Activated T-cell treated with anti-CD3 and anti-CD28 coated beads, Interleukin-2, amount 50 U/mL, for 72 hours (primary cell): Measurements from ENCODE around the gene PHC3. TPM values are rescaled to one million over a fixed set of nuclear protein-coding genes. Genes with fewer than 3 reads are reported as not detected.
A peak's percentile ranks its signal among the peaks of the same experiment; 100 is the strongest.

Experiments used
- ATAC-seq, 2 donors: fragments of 150-1000 bp; cut with Tn5 transposase; replicated peaks in 1 of 2; 2 replicates each; pipeline ENCODE4 v1.10.0; 2021; ENCODE audit warnings: moderate library complexity in 2 of 2, mild to moderate bottlenecking in 1 of 2
- DNase-seq, 2 donors: peaks; one replicate each; pipeline ENCODE4 v3.0.0; 2021 to 2022; ENCODE audit warnings: mixed read lengths in 1 of 2
- H3K27ac Mint-ChIP-seq: one replicate; pipeline ENCODE4 v1.8.0; 2022; ENCODE audit warnings: mild to moderate bottlenecking, moderate library complexity, mixed read lengths
- H3K27me3 Mint-ChIP-seq: one replicate; pipeline ENCODE4 v1.8.0; 2022; ENCODE audit warnings: low read depth, mixed read lengths
- H3K36me3 Mint-ChIP-seq, 2 donors: one replicate each; pipeline ENCODE4 v1.8.0; 2022; ENCODE audit warnings: mixed read lengths in 2 of 2, mild to moderate bottlenecking in 1 of 2; ENCODE audit not compliant: insufficient read depth in 2 of 2
- H3K4me1 Mint-ChIP-seq: one replicate; pipeline ENCODE4 v1.8.0; 2022; ENCODE audit warnings: low read depth, mixed read lengths
- H3K4me3 Mint-ChIP-seq, 2 donors: one replicate each; pipeline ENCODE4 v1.8.0; 2022; ENCODE audit warnings: mild to moderate bottlenecking in 2 of 2, mixed read lengths in 2 of 2, moderate library complexity in 2 of 2
- H3K9me3 Mint-ChIP-seq, 2 donors: one replicate each; pipeline ENCODE4 v1.8.0; 2022; ENCODE audit warnings: mixed read lengths in 2 of 2
- total RNA-seq, 2 donors: library from RNA; stranded (reverse); gene quantifications; one replicate each; pipeline ENCODE4 v1.2.3, GENCODE V29; 2022

The PHC3 gene, protein sequence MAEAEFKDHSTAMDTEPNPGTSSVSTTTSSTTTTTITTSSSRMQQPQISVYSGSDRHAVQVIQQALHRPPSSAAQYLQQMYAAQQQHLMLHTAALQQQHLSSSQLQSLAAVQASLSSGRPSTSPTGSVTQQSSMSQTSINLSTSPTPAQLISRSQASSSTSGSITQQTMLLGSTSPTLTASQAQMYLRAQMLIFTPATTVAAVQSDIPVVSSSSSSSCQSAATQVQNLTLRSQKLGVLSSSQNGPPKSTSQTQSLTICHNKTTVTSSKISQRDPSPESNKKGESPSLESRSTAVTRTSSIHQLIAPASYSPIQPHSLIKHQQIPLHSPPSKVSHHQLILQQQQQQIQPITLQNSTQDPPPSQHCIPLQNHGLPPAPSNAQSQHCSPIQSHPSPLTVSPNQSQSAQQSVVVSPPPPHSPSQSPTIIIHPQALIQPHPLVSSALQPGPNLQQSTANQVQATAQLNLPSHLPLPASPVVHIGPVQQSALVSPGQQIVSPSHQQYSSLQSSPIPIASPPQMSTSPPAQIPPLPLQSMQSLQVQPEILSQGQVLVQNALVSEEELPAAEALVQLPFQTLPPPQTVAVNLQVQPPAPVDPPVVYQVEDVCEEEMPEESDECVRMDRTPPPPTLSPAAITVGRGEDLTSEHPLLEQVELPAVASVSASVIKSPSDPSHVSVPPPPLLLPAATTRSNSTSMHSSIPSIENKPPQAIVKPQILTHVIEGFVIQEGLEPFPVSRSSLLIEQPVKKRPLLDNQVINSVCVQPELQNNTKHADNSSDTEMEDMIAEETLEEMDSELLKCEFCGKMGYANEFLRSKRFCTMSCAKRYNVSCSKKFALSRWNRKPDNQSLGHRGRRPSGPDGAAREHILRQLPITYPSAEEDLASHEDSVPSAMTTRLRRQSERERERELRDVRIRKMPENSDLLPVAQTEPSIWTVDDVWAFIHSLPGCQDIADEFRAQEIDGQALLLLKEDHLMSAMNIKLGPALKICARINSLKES
- 10 to 100 TPM; 71.1 to 71.6 TPM for total RNA-seq

DNA sequence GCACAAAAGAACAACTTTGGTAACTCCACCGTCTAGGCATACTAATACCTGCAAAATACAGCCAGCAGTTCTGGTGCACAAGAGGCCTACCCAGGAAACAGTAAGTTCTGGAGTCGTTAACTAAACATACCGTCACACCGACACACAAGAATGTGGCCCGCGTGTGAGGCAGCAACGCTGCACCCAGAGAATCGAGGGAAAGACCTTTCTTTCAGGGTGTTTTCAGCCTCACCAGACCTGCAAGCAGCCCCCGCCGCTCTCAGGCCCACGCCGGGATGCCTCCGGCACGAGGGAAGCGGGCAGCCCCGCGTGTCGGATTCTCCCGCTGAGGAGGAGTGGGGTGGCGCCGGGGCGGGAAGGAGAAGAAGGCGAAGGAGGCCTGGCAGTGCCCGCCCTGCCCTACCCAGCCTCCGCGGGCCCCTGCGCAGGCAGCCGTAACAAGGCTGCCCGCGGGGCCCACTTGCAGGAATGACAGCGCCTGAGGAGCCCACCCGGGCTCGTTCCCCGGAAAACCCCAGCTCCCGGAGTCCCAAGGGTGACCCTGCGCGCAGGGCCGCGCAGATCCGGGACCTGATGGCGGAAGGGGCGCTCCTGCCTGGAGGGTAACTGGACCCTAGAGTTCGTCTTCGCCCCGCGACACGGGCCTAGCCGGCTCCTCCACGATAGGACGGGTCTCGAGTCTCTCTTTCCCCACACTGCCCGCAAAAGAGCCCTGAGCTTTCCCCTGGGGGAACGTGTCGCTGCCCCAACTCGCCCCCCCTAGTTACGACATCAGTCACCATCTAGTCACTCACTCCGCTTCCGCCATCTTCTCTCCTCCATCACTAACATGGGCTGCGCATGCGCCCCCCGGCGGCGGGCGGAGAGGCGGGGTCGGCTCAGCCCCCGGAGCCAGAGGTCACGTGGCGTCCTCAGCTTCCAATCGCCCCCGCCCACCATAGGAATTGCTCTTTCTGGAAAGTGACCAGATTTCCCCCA is at the start of gene PHC3:
TSS of gene PHC3 (minus strand) at position 826 of the 978 bp plus-strand sequence. CDS start at position 808, 18 bp downstream.
- Mint-ChIP-seq H3K36me3 (peaks cover 4 to 14% of the 10 kb centered on the region in 2 donors), H3K4me1 (peaks cover 27% of the 10 kb centered on the region), H3K27ac (peak within 1 kb of the TSS; percentile 99), H3K27me3 (no peaks in the 10 kb centered on the region), H3K9me3 (no peaks in the 10 kb centered on the region), H3K4me3 (peak within 1 kb of the TSS; percentile 94 to 96)
- DNase-seq: peak; percentile 94 to 96
- ATAC-seq: peak; percentile 83 to 87

DNA sequence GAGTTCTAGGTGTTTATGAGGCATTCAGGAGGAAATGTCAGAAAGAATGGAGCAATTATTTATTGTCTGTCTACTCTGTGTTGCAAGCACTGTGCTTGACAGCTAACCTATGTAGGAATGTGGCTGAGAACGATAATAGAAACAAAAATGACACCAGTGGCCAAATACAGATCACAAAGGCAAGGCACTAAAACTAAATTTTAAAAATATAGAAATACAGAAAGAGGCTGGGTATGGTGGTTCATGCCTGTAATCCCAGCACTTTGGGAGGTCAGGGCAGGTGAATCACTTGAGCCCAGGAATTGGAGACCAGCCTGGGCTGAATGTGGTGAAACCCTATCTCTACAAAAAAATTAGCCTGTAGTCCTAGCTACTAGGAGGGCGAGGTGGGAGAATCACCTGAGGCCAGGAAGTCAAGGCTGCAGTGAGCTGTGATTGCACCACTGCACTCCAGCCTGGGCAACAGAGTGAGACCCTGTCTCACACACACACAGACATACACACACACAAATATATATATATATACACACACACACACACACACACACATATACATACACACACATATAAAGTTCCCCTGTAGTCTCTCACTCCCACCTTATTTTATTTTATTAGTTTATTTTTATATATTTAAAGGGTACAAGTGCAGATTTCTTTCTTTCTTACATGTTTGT is 46.7 kb upstream of the PHC3 start:
- Mint-ChIP-seq H3K4me3 (no peak overlapping the region), H3K27me3 (no peaks in the 10 kb centered on the region), H3K4me1 (peaks cover 24% of the 10 kb centered on the region), H3K9me3 (no peaks in the 10 kb centered on the region), H3K27ac (no peak overlapping the region), H3K36me3 (no peaks in the 10 kb centered on the region)
- DNase-seq (no peak), ATAC-seq (no peak)

DNA sequence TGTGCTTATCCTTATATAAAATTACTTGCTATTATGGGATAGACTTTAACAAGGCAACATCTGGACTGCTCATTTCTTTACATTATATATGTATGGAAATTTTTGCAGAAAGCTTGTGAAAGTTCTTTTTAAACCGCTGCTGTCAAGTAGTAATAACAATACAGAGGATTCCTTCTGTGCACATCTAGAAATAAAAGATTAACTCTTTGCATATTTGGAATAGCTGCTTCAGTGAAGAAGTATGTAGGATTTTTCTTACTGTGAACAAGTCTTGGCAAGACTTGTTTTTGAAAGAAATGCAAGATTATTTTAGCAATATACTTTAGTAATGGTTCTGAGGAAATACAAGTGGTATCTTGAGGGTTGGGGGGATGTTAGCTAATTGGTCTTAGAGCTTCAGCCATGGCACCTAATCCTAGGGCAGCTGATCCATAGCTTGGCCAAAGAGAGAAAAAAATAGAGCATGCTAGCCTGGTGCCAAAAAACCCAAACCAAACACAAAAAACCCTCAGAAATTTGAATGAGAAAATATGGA is 45.0 kb upstream of the PHC3 start:
- H3K9me3 Mint-ChIP-seq: no peaks in the 10 kb centered on the region
- DNase-seq: no peak
- no peaks in the 10 kb centered on the region for H3K27me3 Mint-ChIP-seq
- no peak for ATAC-seq
- H3K36me3 Mint-ChIP-seq: no peaks in the 10 kb centered on the region
- peaks cover 32% of the 10 kb centered on the region for H3K4me1 Mint-ChIP-seq
- no peak overlapping the region for H3K4me3 Mint-ChIP-seq
- H3K27ac Mint-ChIP-seq: no peak overlapping the region

DNA sequence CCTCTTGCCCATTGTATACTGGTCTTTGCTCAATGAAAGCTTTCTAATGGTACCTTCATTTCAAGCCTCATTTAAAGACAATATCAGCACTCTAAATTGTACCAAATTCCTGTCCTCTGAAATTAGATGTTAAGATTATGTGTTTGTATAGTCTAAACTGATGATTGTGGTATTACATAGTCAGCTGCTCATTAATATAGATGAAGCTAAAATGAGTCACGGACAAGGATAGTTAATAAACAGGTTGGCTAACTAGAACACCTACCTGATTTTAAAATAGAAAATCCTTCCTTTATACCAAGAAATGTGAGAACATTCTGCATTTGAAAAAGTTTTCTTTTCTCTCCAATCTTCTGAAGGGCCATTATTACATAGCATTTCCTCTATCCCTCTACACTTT is 43.6 kb upstream of the PHC3 start:
- Mint-ChIP-seq H3K4me3 (peak overlapping the region in 1 of 2 donors; percentile 23), H3K9me3 (no peaks in the 10 kb centered on the region), H3K4me1 (peaks cover 41% of the 10 kb centered on the region), H3K27me3 (no peaks in the 10 kb centered on the region), H3K36me3 (no peaks in the 10 kb centered on the region), H3K27ac (no peak overlapping the region)
- DNase-seq: no peak
- no peak for ATAC-seq

DNA sequence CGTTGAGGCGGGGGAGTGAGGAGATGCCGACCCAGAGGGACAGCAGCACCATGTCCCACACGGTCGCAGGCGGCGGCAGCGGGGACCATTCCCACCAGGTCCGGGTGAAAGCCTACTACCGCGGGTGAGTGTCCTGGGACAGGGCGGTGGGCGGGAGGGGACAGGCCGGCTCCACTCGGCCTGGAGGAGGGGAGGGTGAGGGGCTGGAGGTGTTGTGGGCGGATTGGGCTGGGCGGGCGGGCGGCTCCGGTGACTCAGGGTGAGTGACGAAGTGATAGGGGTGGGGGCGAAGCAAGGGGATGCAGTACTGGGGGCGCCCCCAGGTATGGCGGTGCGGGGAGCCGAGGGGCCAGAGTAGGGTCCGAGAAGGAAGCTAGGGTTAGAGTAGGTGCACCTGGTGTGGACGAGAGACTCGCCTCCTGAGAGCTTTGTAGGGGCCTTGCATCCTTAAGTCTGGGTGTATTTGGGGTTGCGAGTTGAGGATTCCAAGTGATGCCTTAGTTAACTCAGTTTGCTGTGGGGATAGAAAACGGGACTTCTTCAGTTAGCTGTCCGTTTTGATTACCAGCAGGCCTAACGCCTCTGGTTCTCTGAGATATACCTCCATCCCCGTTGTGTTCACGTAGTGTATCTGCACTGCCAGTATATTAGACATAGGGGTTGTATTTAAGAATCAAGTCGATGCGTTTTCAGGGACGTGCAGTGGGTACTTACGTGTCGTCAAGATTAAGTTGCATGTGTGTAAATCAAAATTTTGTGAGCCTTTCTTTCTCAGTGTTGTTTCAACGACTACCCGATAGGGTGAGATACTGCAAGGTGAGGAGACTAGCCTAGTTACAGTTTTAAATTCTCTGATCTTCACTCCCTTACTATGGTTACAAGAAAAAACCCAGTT is 41.4 kb upstream of the PHC3 start:
- no peaks in the 10 kb centered on the region for H3K27me3 Mint-ChIP-seq
- no peaks in the 10 kb centered on the region for H3K9me3 Mint-ChIP-seq
- DNase-seq: peak; percentile 55 to 66
- H3K36me3 Mint-ChIP-seq: no peaks in the 10 kb centered on the region
- ATAC-seq: peak; percentile 62 to 68
- peak overlapping the region; percentile 72 for H3K27ac Mint-ChIP-seq
- H3K4me1 Mint-ChIP-seq: peaks cover 41% of the 10 kb centered on the region
- H3K4me3 Mint-ChIP-seq: peak overlapping the region; percentile 91 to 92

DNA sequence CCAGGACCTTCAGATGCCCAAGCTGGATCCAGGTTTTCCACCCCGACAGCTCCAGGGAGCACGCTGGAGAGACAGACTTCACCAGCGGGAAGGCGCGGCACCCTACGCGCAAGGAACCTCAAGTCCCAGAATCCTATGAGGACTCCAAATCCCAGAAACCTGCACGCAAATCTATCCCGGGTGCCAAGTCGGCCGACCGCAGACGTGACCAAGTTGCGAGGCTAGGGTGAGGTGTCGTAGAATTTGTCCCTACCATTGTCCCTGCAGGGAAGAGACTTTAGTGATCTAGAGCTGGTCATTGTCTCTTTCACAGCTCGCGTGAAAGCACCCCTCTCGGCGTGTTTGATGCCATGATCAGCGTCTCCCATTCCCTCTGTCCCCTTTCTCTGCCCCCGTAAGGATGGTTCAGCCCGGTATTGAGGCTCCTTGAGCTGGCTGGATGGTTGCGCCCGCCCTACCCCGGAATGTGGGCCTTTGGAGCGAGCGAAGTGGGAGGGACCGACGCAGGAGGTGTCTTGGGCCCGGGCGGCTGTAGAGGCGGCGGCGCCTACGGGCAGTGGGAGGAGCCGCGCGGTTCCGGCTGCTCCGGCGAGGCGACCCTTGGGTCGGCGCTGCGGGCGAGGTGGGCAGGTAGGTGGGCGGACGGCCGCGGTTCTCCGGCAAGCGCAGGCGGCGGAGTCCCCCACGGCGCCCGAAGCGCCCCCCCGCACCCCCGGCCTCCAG is 40.6 kb upstream of the PHC3 start, which contains the start of gene PRKCI:
TSS of gene PRKCI (plus strand) at position 501 of the 723 bp plus-strand sequence. CDS start 246 bp downstream, outside the sequence.
- Mint-ChIP-seq H3K36me3 (no peaks in the 10 kb centered on the region), H3K4me1 (peaks cover 41% of the 10 kb centered on the region), H3K27me3 (no peaks in the 10 kb centered on the region), H3K9me3 (no peaks in the 10 kb centered on the region), H3K4me3 (peak within 1 kb of the TSS; percentile 91 to 92), H3K27ac (peak within 1 kb of the TSS; percentile 95)
- DNase-seq (peak; percentile 91 to 94), ATAC-seq (peak; percentile 96 to 97)

DNA sequence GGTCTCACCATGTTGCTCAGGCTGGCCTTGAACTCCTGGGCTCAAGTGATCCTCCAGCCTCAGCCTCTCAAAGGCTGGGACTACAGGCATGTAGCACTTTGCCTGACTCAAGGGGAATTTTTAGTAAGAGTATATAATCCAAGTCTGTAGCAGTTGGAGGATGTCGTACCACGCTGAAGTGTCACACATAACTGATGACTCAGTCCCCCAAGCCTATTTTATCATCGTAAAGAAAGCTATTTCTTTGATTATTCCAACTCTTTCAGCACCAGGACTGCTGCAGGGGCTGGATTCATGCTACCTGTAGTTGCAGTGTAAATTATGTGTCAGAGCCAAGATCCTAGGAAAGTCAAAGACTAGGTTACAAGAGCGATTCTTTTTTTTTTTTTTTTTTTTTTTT is 39.3 kb upstream of the PHC3 start:
- ATAC-seq (no peak), DNase-seq (no peak)
- Mint-ChIP-seq H3K27me3 (no peaks in the 10 kb centered on the region), H3K4me1 (peaks cover 38% of the 10 kb centered on the region), H3K9me3 (no peaks in the 10 kb centered on the region), H3K27ac (peak overlapping the region; percentile 28), H3K4me3 (peak overlapping the region; percentile 57 to 70), H3K36me3 (peaks cover 0 to 3% of the 10 kb centered on the region in 2 donors)

DNA sequence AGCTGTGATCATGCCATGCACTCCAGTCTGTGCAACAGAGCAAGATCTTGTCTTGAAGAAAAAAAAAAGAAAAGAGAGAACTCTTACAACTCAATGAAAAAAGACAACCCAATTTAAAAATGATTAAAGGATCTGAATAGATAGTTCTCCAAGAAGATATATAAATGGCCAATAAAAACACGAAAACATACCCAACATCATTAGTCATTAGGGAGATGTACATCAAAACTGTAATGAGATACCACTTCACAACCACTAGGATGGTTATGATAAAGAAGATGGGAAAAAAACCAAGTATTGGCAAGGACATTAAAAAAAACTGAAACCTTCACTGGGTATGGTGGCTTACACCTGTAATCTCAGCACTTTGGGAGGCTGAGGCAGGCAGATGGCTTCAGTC is 38.3 kb upstream of the PHC3 start:
- no peak for ATAC-seq
- Mint-ChIP-seq H3K36me3 (peaks cover 0 to 3% of the 10 kb centered on the region in 2 donors), H3K4me1 (peaks cover 30% of the 10 kb centered on the region), H3K4me3 (no peak overlapping the region), H3K27me3 (no peaks in the 10 kb centered on the region), H3K27ac (no peak overlapping the region), H3K9me3 (no peaks in the 10 kb centered on the region)
- no peak for DNase-seq

DNA sequence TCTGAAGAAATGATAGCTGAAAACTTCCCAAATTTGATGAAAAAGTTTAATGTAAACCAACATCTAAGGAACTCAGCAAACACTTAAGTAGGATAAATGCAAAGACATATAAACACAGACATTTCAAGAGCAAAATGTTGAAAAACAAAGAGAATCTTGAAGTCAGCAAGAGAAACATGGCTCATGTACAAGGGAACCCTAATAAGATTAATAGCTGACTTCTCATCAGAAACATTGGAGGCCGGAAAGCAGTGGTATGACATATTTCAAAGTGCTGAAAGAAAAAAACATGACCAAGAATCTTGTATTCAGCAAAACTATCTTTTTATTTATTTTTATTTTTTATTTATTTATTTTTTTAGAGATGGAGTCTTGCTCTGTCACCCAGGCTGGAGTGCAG is 30.1 kb upstream of the PHC3 start:
- DNase-seq (no peak), ATAC-seq (no peak)
- no peak overlapping the region for H3K27ac Mint-ChIP-seq
- peaks cover 0 to 2% of the 10 kb centered on the region in 2 donors for H3K9me3 Mint-ChIP-seq
- no peaks in the 10 kb centered on the region for H3K4me1 Mint-ChIP-seq
- H3K4me3 Mint-ChIP-seq: no peak overlapping the region
- H3K27me3 Mint-ChIP-seq: no peaks in the 10 kb centered on the region
- peaks cover 0 to 2% of the 10 kb centered on the region in 2 donors for H3K36me3 Mint-ChIP-seq

DNA sequence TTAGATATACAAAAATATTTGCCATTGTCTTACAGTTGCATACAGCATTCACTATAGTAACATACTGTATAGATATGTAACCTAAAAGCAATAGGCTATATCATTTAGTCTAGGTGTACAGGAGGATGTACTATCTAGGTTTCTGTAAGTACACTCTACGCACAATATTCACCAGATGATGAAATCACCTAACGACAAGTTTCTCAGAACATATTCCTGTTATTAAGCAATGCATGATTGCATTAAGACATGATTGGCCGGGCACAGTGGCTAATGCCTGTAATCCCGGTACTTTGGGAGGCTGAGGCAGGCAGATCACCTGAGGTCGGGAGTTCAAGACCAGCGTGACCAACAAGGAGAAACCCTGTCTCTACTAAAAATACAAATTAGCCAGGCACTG is 26.2 kb upstream of the PHC3 start:
- Mint-ChIP-seq H3K36me3 (peaks cover 0 to 2% of the 10 kb centered on the region in 2 donors), H3K4me3 (no peak overlapping the region), H3K27ac (no peak overlapping the region), H3K4me1 (no peaks in the 10 kb centered on the region), H3K27me3 (peaks cover 8% of the 10 kb centered on the region), H3K9me3 (peaks cover 0 to 2% of the 10 kb centered on the region in 2 donors)
- no peak for ATAC-seq
- no peak for DNase-seq
